ENCODE measurements around the gene ITGB7. TPM values are rescaled to one million over a fixed set of nuclear protein-coding genes. Genes with fewer than 3 reads are reported as not detected.
A peak's percentile ranks its signal among the peaks of the same experiment; 100 is the strongest.
"Not testable (repeated sequence)": the region's sequence is repeated elsewhere in the genome, so short reads cannot be mapped to it uniquely, and the experiment has no call there.

Gene ITGB7
- total and polyA plus RNA-seq, 4 donors = 1.4 to 5.8 (median 4.0) TPM

DNA sequence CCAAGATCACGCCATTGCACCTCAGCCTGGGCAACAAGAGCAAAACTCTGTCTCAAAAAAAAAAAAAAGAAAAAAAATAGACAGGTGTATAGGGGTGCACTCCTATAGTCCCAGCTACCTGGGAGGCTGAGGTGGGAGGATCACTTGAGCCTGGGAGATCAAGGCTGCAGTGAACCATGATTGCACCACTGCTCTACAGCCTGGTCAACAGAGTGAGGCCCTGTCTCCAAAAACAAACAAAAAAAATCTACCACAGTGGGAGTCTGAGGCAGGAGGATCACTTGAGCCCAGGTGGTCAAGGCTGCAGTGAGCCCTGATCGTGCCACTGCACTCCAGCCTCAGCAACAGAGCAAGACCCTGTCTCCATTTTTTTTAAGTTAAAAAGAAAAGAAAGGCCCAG lies 44.0 kb downstream of the ITGB7 start:
- H3K4me3 ChIP-seq (ENCODE audit: low read length in 2 of 2); H3K9me3 ChIP-seq (ENCODE audit: control insufficient read depth, low read length); intact Hi-C loops (cut with DNase I); H3K27me3 ChIP-seq (ENCODE audit: control insufficient read depth in 1 of 2, insufficient read depth in 2 of 2, low read length in 1 of 2); H3K4me1 ChIP-seq (ENCODE audit: control insufficient read depth in 1 of 2, insufficient read depth in 2 of 2, low read length in 2 of 2); H3K27ac ChIP-seq (ENCODE audit: low read depth in 1 of 2, low read length in 2 of 2); ATAC-seq (ENCODE audit: low FRiP score); DNase-seq; H3K36me3 ChIP-seq (ENCODE audit: control insufficient read depth in 1 of 2, insufficient read depth in 2 of 2, low read length in 1 of 2): not testable (repeated sequence)
- 97 to 98% methylated on average over 2 of the region's 2 CpGs for WGBS, 2 donors

- Histone ChIP-seq H3K4me1 (ENCODE audit: control insufficient read depth in 1 of 2, insufficient read depth in 2 of 2, low read length in 2 of 2) (no peaks in the 10 kb centered on the region), H3K27me3 (ENCODE audit: control insufficient read depth in 1 of 2, insufficient read depth in 2 of 2, low read length in 1 of 2) (no peaks in the 10 kb centered on the region), H3K36me3 (ENCODE audit: control insufficient read depth in 1 of 2, insufficient read depth in 2 of 2, low read length in 1 of 2) (no peaks in the 10 kb centered on the region), H3K4me3 (ENCODE audit: low read length in 2 of 2) (no peak overlapping the region), H3K27ac (ENCODE audit: low read depth in 1 of 2, low read length in 2 of 2) (no peak overlapping the region), H3K9me3 (ENCODE audit: control insufficient read depth, low read length) (no peaks in the 10 kb centered on the region)
- DNase-seq (no peak), ATAC-seq (ENCODE audit: low FRiP score) (no peak)
- 92 to 93% methylated on average over 8 of the region's 8 CpGs for WGBS, 2 donors
- intact Hi-C loops (cut with DNase I) = no loop called here
Measured at GRCh38 chr12:53161119-53161911, 45.7 kb downstream of the ITGB7 start.

- H3K36me3 ChIP-seq (ENCODE audit: control insufficient read depth in 1 of 2, insufficient read depth in 2 of 2, low read length in 1 of 2) = no peaks in the 10 kb centered on the region
- no peaks in the 10 kb centered on the region for H3K27me3 ChIP-seq (ENCODE audit: control insufficient read depth in 1 of 2, insufficient read depth in 2 of 2, low read length in 1 of 2)
- DNase-seq (no peak), ATAC-seq (ENCODE audit: low FRiP score) (no peak)
- H3K4me3 ChIP-seq (ENCODE audit: low read length in 2 of 2) = no peak overlapping the region
- no peaks in the 10 kb centered on the region for H3K4me1 ChIP-seq (ENCODE audit: control insufficient read depth in 1 of 2, insufficient read depth in 2 of 2, low read length in 2 of 2)
- intact Hi-C loops (cut with DNase I) = no loop called here
- no peaks in the 10 kb centered on the region for H3K9me3 ChIP-seq (ENCODE audit: control insufficient read depth, low read length)
- no peak overlapping the region for H3K27ac ChIP-seq (ENCODE audit: low read depth in 1 of 2, low read length in 2 of 2)
- WGBS, 2 donors = 81 to 85% methylated on average over 2 of the region's 2 CpGs
Measured at GRCh38 chr12:53160673-53161072, 46.4 kb downstream of the ITGB7 start.

DNA sequence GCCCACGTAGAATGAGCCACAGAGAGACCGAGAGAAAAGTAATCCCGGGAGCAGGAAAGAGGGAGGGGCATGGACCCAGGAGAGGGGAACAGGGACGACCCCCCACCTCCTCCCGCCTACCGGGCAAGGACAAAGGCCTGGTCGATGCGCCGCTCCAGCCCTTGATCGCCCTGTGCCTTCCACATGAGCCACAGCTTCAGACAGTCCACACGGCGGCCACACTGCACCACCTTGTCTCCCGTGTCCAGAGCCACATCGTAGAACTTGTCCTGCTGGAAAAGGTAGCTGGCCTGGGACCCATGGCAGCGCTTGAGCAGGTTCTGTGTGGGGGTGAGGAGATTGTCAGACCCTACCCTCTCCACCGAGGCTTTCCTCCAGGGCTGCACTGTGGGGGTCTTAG lies 47.1 kb downstream of the ITGB7 start:
- H3K36me3 ChIP-seq (ENCODE audit: control insufficient read depth in 1 of 2, insufficient read depth in 2 of 2, low read length in 1 of 2) = no peaks in the 10 kb centered on the region
- H3K4me3 ChIP-seq (ENCODE audit: low read length in 2 of 2) = no peak overlapping the region
- no peaks in the 10 kb centered on the region for H3K27me3 ChIP-seq (ENCODE audit: control insufficient read depth in 1 of 2, insufficient read depth in 2 of 2, low read length in 1 of 2)
- no peak overlapping the region for H3K27ac ChIP-seq (ENCODE audit: low read depth in 1 of 2, low read length in 2 of 2)
- intact Hi-C loops (cut with DNase I) = loop anchor here (2.0 to 10.0 kb wide), 5 partner anchors 32 to 95 kb away; no protein-coding TSS in a partner anchor
- no peaks in the 10 kb centered on the region for H3K9me3 ChIP-seq (ENCODE audit: control insufficient read depth, low read length)
- WGBS, 2 donors = 85 to 87% methylated on average over 16 of the region's 16 CpGs
- DNase-seq = no peak
- no peak for ATAC-seq (ENCODE audit: low FRiP score)
- H3K4me1 ChIP-seq (ENCODE audit: control insufficient read depth in 1 of 2, insufficient read depth in 2 of 2, low read length in 2 of 2) = no peaks in the 10 kb centered on the region

- peak overlapping the region in 1 of 2 donors; percentile 76 for H3K27ac ChIP-seq (ENCODE audit: low read depth in 1 of 2, low read length in 2 of 2)
- H3K27me3 ChIP-seq (ENCODE audit: control insufficient read depth in 1 of 2, insufficient read depth in 2 of 2, low read length in 1 of 2) = no peaks in the 10 kb centered on the region
- ATAC-seq (ENCODE audit: low FRiP score) = peak; percentile 90
- peak; percentile 91 to 96 for DNase-seq
- WGBS, 2 donors = 11 to 16% methylated on average over 14 of the region's 14 CpGs
- H3K36me3 ChIP-seq (ENCODE audit: control insufficient read depth in 1 of 2, insufficient read depth in 2 of 2, low read length in 1 of 2) = no peaks in the 10 kb centered on the region
- no peaks in the 10 kb centered on the region for H3K9me3 ChIP-seq (ENCODE audit: control insufficient read depth, low read length)
- intact Hi-C loops (cut with DNase I) = loop anchor here (2.0 to 10.0 kb wide), 5 partner anchors 33 to 95 kb away; no protein-coding TSS in a partner anchor
- H3K4me1 ChIP-seq (ENCODE audit: control insufficient read depth in 1 of 2, insufficient read depth in 2 of 2, low read length in 2 of 2) = no peaks in the 10 kb centered on the region
- H3K4me3 ChIP-seq (ENCODE audit: low read length in 2 of 2) = no peak overlapping the region
Measured at GRCh38 chr12:53159195-53159839, 47.7 kb downstream of the ITGB7 start.

DNA sequence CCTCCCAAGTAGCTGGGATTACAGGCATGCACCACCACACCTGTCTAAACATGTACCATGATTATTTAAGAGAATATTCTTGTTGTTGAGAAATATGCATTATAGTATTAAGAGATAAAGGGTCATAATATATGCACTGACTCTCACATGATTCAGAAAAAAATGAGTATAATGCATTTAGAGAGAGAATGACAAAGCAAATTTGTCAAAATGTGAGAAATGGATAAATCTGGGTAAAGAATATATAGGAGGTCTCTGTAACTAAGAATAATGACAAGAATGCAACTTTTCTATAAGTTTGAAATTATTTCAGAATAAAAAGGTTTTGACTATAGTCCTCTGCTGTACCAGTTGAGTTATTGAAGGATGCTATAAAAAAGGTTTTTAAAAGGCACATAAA lies 54.7 kb downstream of the ITGB7 start:
- Histone ChIP-seq H3K4me1 (ENCODE audit: control insufficient read depth in 1 of 2, insufficient read depth in 2 of 2, low read length in 2 of 2) (no peaks in the 10 kb centered on the region), H3K4me3 (ENCODE audit: low read length in 2 of 2) (no peak overlapping the region), H3K36me3 (ENCODE audit: control insufficient read depth in 1 of 2, insufficient read depth in 2 of 2, low read length in 1 of 2) (no peaks in the 10 kb centered on the region), H3K27ac (ENCODE audit: low read depth in 1 of 2, low read length in 2 of 2) (no peak overlapping the region), H3K9me3 (ENCODE audit: control insufficient read depth, low read length) (no peaks in the 10 kb centered on the region), H3K27me3 (ENCODE audit: control insufficient read depth in 1 of 2, insufficient read depth in 2 of 2, low read length in 1 of 2) (no peaks in the 10 kb centered on the region)
- ATAC-seq (ENCODE audit: low FRiP score) (no peak), DNase-seq (no peak)
- intact Hi-C loops (cut with DNase I) = loop anchor here (5.0 to 10.0 kb wide), 2 partner anchors 35 to 88 kb away; no protein-coding TSS in a partner anchor

DNA sequence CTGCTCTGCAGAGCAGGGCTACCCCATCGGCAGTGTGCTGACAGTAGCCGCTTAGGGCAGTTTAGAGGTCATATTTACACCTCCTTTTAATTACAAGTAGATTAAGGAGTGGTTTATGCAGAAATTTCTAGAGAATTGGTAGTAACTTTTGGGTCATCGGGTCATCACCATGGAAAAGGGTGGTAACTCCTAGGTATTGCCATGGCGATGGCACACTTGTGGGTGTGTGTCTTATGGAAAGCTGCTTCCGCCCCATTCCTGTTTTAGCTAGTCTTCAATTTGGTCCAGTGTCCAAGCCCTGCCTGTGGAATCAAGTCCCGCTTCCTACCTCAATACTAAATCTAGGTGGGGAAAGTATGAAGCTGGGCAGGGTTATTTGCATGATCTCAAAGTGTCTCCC lies 56.0 kb downstream of the ITGB7 start:
- no peak for DNase-seq
- H3K27ac ChIP-seq (ENCODE audit: low read depth in 1 of 2, low read length in 2 of 2) = no peak overlapping the region
- intact Hi-C loops (cut with DNase I) = loop anchor here (5.0 to 10.0 kb wide), 2 partner anchors 34 to 86 kb away; no protein-coding TSS in a partner anchor
- no peaks in the 10 kb centered on the region for H3K36me3 ChIP-seq (ENCODE audit: control insufficient read depth in 1 of 2, insufficient read depth in 2 of 2, low read length in 1 of 2)
- no peak for ATAC-seq (ENCODE audit: low FRiP score)
- no peaks in the 10 kb centered on the region for H3K9me3 ChIP-seq (ENCODE audit: control insufficient read depth, low read length)
- H3K4me3 ChIP-seq (ENCODE audit: low read length in 2 of 2) = no peak overlapping the region
- H3K27me3 ChIP-seq (ENCODE audit: control insufficient read depth in 1 of 2, insufficient read depth in 2 of 2, low read length in 1 of 2) = no peaks in the 10 kb centered on the region
- 93% methylated on average over 6 of the region's 6 CpGs for WGBS, 2 donors
- H3K4me1 ChIP-seq (ENCODE audit: control insufficient read depth in 1 of 2, insufficient read depth in 2 of 2, low read length in 2 of 2) = no peaks in the 10 kb centered on the region

DNA sequence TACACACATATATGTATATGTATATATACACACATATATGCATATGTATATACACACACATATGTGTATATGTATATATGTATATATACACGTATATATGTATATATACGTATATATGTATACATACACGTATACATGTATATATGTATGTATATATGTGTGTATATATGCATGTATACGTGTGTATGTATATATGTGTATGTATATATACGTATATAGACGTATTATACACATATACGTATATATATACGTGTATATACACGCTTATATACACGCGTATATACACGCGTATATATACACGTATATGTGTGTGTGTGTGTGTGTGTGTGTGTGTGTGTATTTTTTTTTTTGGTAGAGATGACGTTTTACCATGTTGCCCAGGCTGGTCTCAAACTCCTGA lies 59.4 kb downstream of the ITGB7 start:
- 89 to 90% methylated on average over 15 of the region's 15 CpGs for WGBS, 2 donors
- DNase-seq (no peak), ATAC-seq (ENCODE audit: low FRiP score) (no peak)
- Histone ChIP-seq H3K9me3 (ENCODE audit: control insufficient read depth, low read length) (no peaks in the 10 kb centered on the region), H3K27me3 (ENCODE audit: control insufficient read depth in 1 of 2, insufficient read depth in 2 of 2, low read length in 1 of 2) (no peaks in the 10 kb centered on the region), H3K27ac (ENCODE audit: low read depth in 1 of 2, low read length in 2 of 2) (no peak overlapping the region), H3K4me1 (ENCODE audit: control insufficient read depth in 1 of 2, insufficient read depth in 2 of 2, low read length in 2 of 2) (no peaks in the 10 kb centered on the region), H3K36me3 (ENCODE audit: control insufficient read depth in 1 of 2, insufficient read depth in 2 of 2, low read length in 1 of 2) (no peaks in the 10 kb centered on the region), H3K4me3 (ENCODE audit: low read length in 2 of 2) (no peak overlapping the region)
- intact Hi-C loops (cut with DNase I) = no loop called here

DNA sequence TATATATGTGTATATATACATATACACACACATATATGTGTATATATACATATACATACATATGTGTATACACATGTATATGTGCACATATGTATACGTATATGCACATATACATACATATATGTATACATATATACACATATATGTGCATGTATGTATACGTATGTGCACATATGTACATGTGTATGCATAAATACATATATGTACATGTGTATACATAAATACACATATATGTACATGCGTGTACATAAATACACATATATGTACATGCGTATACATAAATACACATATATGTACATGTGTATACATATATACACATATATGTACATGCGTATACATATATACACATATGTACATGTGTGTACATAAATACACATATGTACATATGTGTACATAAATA lies 59.9 kb downstream of the ITGB7 start:
- WGBS, 2 donors = 85 to 87% methylated on average over 5 of the region's 5 CpGs
- intact Hi-C loops (cut with DNase I) = no loop called here
- ATAC-seq (ENCODE audit: low FRiP score) = no peak
- Histone ChIP-seq H3K36me3 (ENCODE audit: control insufficient read depth in 1 of 2, insufficient read depth in 2 of 2, low read length in 1 of 2) (no peaks in the 10 kb centered on the region), H3K27me3 (ENCODE audit: control insufficient read depth in 1 of 2, insufficient read depth in 2 of 2, low read length in 1 of 2) (no peaks in the 10 kb centered on the region), H3K27ac (ENCODE audit: low read depth in 1 of 2, low read length in 2 of 2) (no peak overlapping the region), H3K4me3 (ENCODE audit: low read length in 2 of 2) (no peak overlapping the region), H3K9me3 (ENCODE audit: control insufficient read depth, low read length) (no peaks in the 10 kb centered on the region), H3K4me1 (ENCODE audit: control insufficient read depth in 1 of 2, insufficient read depth in 2 of 2, low read length in 2 of 2) (no peaks in the 10 kb centered on the region)
- no peak for DNase-seq
